B cell (primary cell): Measurements from ENCODE around the gene SLC24A1. TPM values are rescaled to one million over a fixed set of nuclear protein-coding genes. Genes with fewer than 3 reads are reported as not detected.

Experiments
- ATAC-seq: fragments of 200-7000 bp; cut with Tn5 transposase; one replicate; pipeline ENCODE4 v1.10.0; 2021; ENCODE audit warnings: low read depth, mild to moderate bottlenecking, moderate number of reproducible peaks, moderate library complexity
- CTCF ChIA-PET: fragments of 350-600 bp; sonication (Branson Sonifier 250); formaldehyde crosslinking; loops from one replicate; lab custom pipeline; 2021; ENCODE audit warnings: antibody characterized with exemption, inconsistent platforms; lab: Charles Lee
- POLR2A ChIA-PET: fragments of 350-600 bp; sonication (Branson Sonifier 250); formaldehyde crosslinking; loops from one replicate; lab custom pipeline; 2021; ENCODE audit warnings: antibody characterized with exemption; lab: Charles Lee
- DNase-seq: peaks from one replicate; pipeline ENCODE4 v3.0.0; 2013
- H2AFZ ChIP-seq: 2 replicates; pipeline ENCODE4 v1.6.1; 2012; ENCODE audit warnings: mild to moderate bottlenecking, low read depth, low read length; ENCODE audit not compliant: insufficient read depth, poor library complexity, severe bottlenecking
- H3K27ac ChIP-seq, 2 donors: 1 replicate in 1 of 2; 2 replicates in 1 of 2; pipeline ENCODE4 v1.5.1; 2012 to 2013; ENCODE audit warnings: low read length in 2 of 2, mild to moderate bottlenecking in 2 of 2, moderate library complexity in 1 of 2
- H3K27me3 ChIP-seq, 4 experiments: fragments of 200-600 bp in 1 of 4; sonication (generic) in 1 of 4; replicated peaks in 1 of 4; 1 replicate in 2 of 4; 2 replicates in 2 of 4; pipeline versions ENCODE4 v1.6.1 to v1.7.0; 2013 to 2016; ENCODE audit warnings: low read length in 3 of 4, mild to moderate bottlenecking in 2 of 4, mixed read lengths in 1 of 4, moderate library complexity in 1 of 4; ENCODE audit not compliant: insufficient read depth in 4 of 4, control insufficient read depth in 3 of 4; ENCODE audit errors: control extremely low read depth in 1 of 4
- H3K36me3 ChIP-seq, 2 experiments: replicated peaks in 1 of 2; 1 replicate in 1 of 2; 2 replicates in 1 of 2; pipeline versions ENCODE4 v1.6.1 to v1.7.1; 2013; ENCODE audit warnings: low read length in 1 of 2; ENCODE audit not compliant: insufficient read depth in 2 of 2, control insufficient read depth in 1 of 2; ENCODE audit errors: control extremely low read depth in 1 of 2, extremely low read depth in 1 of 2
- H3K4me1 ChIP-seq, 2 donors: fragments of 200-600 bp in 1 of 2; sonication (generic) in 1 of 2; 1 replicate in 1 of 2; 2 replicates in 1 of 2; pipeline versions ENCODE4 v1.5.1 to v1.6.1; 2013 to 2017; ENCODE audit warnings: low read length in 2 of 2; ENCODE audit not compliant: control insufficient read depth in 2 of 2, insufficient read depth in 2 of 2
- H3K4me2 ChIP-seq: replicated peaks from 2 replicates; pipeline ENCODE3; 2012; ENCODE audit warnings: mild to moderate bottlenecking, low read depth, low read length; ENCODE audit not compliant: poor library complexity, severe bottlenecking
- H3K4me3 ChIP-seq, 5 experiments: fragments of 200-600 bp in 1 of 5; sonication (generic) in 1 of 5; 1 replicate in 3 of 5; 2 replicates in 2 of 5; pipeline versions ENCODE4 v1.5.1 to v1.7.0; 2011 to 2016; ENCODE audit warnings: low read length in 4 of 5, mild to moderate bottlenecking in 4 of 5, low read depth in 2 of 5, control low read depth in 1 of 5, moderate library complexity in 1 of 5; ENCODE audit not compliant: insufficient read depth in 1 of 5; ENCODE audit errors: control extremely low read depth in 1 of 5, extremely low read depth in 1 of 5
- H3K79me2 ChIP-seq: fragments of 200-600 bp; sonication (generic); one replicate; pipeline ENCODE4 v1.6.0; 2016; ENCODE audit warnings: low read length; ENCODE audit not compliant: control insufficient read depth, insufficient read depth
- H3K9ac ChIP-seq: fragments of 200-600 bp; sonication (generic); 2 replicates; pipeline ENCODE4 v1.6.1; 2017; ENCODE audit warnings: mild to moderate bottlenecking, low read length, moderate library complexity
- H3K9me3 ChIP-seq, 3 donors: one replicate each; pipeline versions ENCODE4 v1.6.1 to v1.7.1; 2013; ENCODE audit warnings: low read length in 2 of 3; ENCODE audit not compliant: control insufficient read depth in 2 of 3, insufficient read depth in 1 of 3; ENCODE audit errors: control extremely low read depth in 1 of 3
- H4K20me1 ChIP-seq: 2 replicates; pipeline ENCODE4 v1.6.0; 2012; ENCODE audit warnings: mild to moderate bottlenecking, low read length; ENCODE audit not compliant: insufficient read depth, control insufficient read depth, poor library complexity, severe bottlenecking
- H3K27ac Mint-ChIP-seq: one replicate; pipeline ENCODE4 v1.8.0; 2021; ENCODE audit warnings: mixed read lengths
- H3K27me3 Mint-ChIP-seq: one replicate; pipeline ENCODE4 v1.8.0; 2021; ENCODE audit warnings: mixed read lengths
- H3K4me1 Mint-ChIP-seq: one replicate; pipeline ENCODE4 v1.8.0; 2021; ENCODE audit warnings: mixed read lengths
- H3K4me3 Mint-ChIP-seq: one replicate; pipeline ENCODE4 v1.8.0; 2021; ENCODE audit warnings: mixed read lengths
- H3K9me3 Mint-ChIP-seq: one replicate; pipeline ENCODE4 v1.8.0; 2022; ENCODE audit warnings: mixed read lengths; ENCODE audit not compliant: insufficient read depth
- CTCF ChIP-seq: fragments of 200-600 bp; IDR thresholded peaks from one replicate; pipeline ENCODE4 v1.8.0; 2022; ENCODE audit warnings: antibody characterized with exemption, mild to moderate bottlenecking
- EZH2 ChIP-seq: IDR thresholded peaks from 2 replicates; pipeline ENCODE4 v1.6.1; 2012; ENCODE audit warnings: borderline replicate concordance, low read depth, mild to moderate bottlenecking, moderate library complexity, low read length; ENCODE audit not compliant: insufficient read depth, poor library complexity, severe bottlenecking
- WGBS: methylation state at CpG from one replicate; pipeline ENCODE4 v1.1.5; 2013; ENCODE audit warnings: missing lambda C conversion rate; ENCODE audit not compliant: insufficient coverage; 5-methylcytosine and 5-hydroxymethylcytosine counted together
- intact Hi-C: fragments of 100-400 bp; cut with micrococcal nuclease; formaldehyde crosslinking; loops from one replicate; pipeline ENCODE4 v1.10.0; 2022
- polyA plus RNA-seq: library from polyadenylated mRNA; depleted of rRNA; stranded (reverse); fragments of >200 nt; gene quantifications from 2 replicates; pipeline ENCODE4 v1.2.3, GENCODE V29; 2012
- small RNA-seq: library from RNA; depleted of rRNA; stranded (forward); fragments of <200 nt; gene quantifications from one replicate; pipeline ENCODE3, GENCODE V24; 2012; ENCODE audit warnings: low replicate concordance, low read depth; ENCODE audit not compliant: insufficient read length
- total RNA-seq, 2 donors: library from RNA; stranded (reverse); fragments of 120-200 nt in 1 of 2; gene quantifications; 1 replicate in 1 of 2; 2 replicates in 1 of 2; pipeline versions ENCODE4 v1.2.3 to v1.2.4, GENCODE V29; 2013 to 2022

SLC24A1 gene
- total and polyA plus RNA-seq, 2 donors (not counting 1 experiment from before 2014, with no cell fraction given) = 1.7 to 6.7 TPM

DNA sequence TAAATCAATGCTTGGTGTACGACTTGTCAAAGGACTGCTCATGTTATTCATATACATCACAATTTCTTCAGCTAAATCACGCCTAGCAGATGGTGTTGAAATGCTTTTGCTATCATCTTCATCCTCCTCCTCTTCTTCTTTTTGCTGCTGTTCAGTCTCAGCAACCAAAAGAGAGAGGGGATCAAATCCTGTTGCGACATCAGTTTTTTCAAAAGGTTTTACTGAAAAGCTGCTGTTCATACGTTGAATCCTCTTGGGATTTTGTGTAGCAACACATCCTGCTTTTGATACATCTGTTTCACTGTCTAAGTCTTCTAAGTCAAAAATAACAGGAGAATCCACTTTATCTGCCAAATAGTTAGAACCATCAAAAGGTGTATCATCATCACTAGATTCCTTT is 69.0 kb downstream of the SLC24A1 start:
- no peak for TF ChIP-seq CTCF
- TF ChIP-seq EZH2 = no peak
- H3K4me2 ChIP-seq = no peak overlapping the region
- CTCF ChIA-PET = no interaction called here
- peaks cover 0 to 5% (median 2%) of the 10 kb centered on the region in 3 donors for H3K9me3 ChIP-seq
- no peaks in the 10 kb centered on the region for H3K4me1 Mint-ChIP-seq
- POLR2A ChIA-PET = no interaction called here
- no peak for DNase-seq
- H2AFZ ChIP-seq = no peak overlapping the region
- H3K36me3 ChIP-seq = peaks cover 19 to 64% of the 10 kb centered on the region in 2 experiments
- peaks cover 3% of the 10 kb centered on the region for H3K9me3 Mint-ChIP-seq
- H3K79me2 ChIP-seq = no peaks in the 10 kb centered on the region
- H3K9ac ChIP-seq = no peak overlapping the region
- no peaks in the 10 kb centered on the region for H3K27me3 Mint-ChIP-seq
- ATAC-seq = no peak
- no peak overlapping the region for H3K27ac ChIP-seq
- 51% methylated on average over 2 of the region's 4 CpGs for WGBS
- H3K4me3 ChIP-seq = no peak overlapping the region
- H3K27ac Mint-ChIP-seq = no peak overlapping the region
- intact Hi-C loops = no loop called here
- no peaks in the 10 kb centered on the region for H3K27me3 ChIP-seq
- H3K4me3 Mint-ChIP-seq = no peak overlapping the region
- H3K4me1 ChIP-seq = no peaks in the 10 kb centered on the region
- H4K20me1 ChIP-seq = no peaks in the 10 kb centered on the region

DNA sequence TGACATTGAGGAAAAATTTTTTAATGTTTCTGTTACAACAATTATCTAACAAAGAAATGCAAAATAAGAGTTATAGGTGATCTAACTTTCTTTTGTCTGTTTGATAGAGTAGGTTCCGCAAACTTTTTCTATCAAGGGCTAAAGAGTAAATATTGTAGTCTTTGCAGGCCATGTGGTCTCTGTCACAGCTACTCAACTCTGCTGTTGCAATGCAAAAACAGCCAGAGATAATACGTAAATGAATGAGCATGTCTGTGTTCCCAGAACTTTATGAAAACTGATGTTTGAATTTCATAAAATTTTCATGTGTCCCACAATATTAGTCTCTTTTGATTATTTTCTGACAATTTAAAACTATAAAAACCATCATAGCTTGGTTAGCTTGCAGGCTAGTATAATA is 73.3 kb downstream of the SLC24A1 start:
- peaks cover 10 to 71% of the 10 kb centered on the region in 2 experiments for H3K36me3 ChIP-seq
- no peak overlapping the region for H3K4me2 ChIP-seq
- no peaks in the 10 kb centered on the region for H3K9me3 Mint-ChIP-seq
- ChIA-PET CTCF (no interaction called here), POLR2A (no interaction called here)
- H3K79me2 ChIP-seq = no peaks in the 10 kb centered on the region
- intact Hi-C loops = no loop called here
- no peak overlapping the region for H3K4me3 ChIP-seq
- no peak overlapping the region for H3K4me3 Mint-ChIP-seq
- H4K20me1 ChIP-seq = no peaks in the 10 kb centered on the region
- H3K27me3 ChIP-seq = no peaks in the 10 kb centered on the region
- no peaks in the 10 kb centered on the region for H3K27me3 Mint-ChIP-seq
- no peak overlapping the region for H3K27ac Mint-ChIP-seq
- no peaks in the 10 kb centered on the region for H3K9me3 ChIP-seq
- WGBS = no CpG with 5 or more reads among the region's 2 CpGs
- H2AFZ ChIP-seq = no peak overlapping the region
- H3K27ac ChIP-seq = no peak overlapping the region
- no peak for DNase-seq
- TF ChIP-seq CTCF (no peak), EZH2 (no peak)
- no peak overlapping the region for H3K9ac ChIP-seq
- H3K4me1 Mint-ChIP-seq = no peaks in the 10 kb centered on the region
- H3K4me1 ChIP-seq = no peaks in the 10 kb centered on the region
- ATAC-seq = no peak

Small RNAs within 50 kb of the gene (small RNA-seq; reads per million reads assigned to genes)
- gene SNORD13E = not detected

Other genes with a start within 250 kb of the SLC24A1 start
- gene IGDCC3, start 243.9 kb upstream of the SLC24A1 start, total RNA-seq = not detected in 2 replicates
- not detected in 2 replicates for gene IGDCC3, start 243.9 kb upstream of the SLC24A1 start, polyA plus RNA-seq
- gene IGDCC4, start 199.0 kb upstream of the SLC24A1 start, total RNA-seq = not detected in 2 replicates
- 0.09 TPM in 1 of 2 replicates, not detected in the other for gene IGDCC4, start 199.0 kb upstream of the SLC24A1 start, polyA plus RNA-seq
- gene DPP8, start 104.2 kb upstream of the SLC24A1 start, total RNA-seq = 65.2 and 73.7 TPM in 2 replicates
- 17.1 and 28.3 TPM in 2 replicates for gene DPP8, start 104.2 kb upstream of the SLC24A1 start, polyA plus RNA-seq
- 18.8 and 19.3 TPM in 2 replicates for gene HACD3, start 91.5 kb upstream of the SLC24A1 start, total RNA-seq
- 4.5 and 5.7 TPM in 2 replicates for gene HACD3, start 91.5 kb upstream of the SLC24A1 start, polyA plus RNA-seq
- 37.8 and 39.0 TPM in 2 replicates for gene INTS14, start 10.8 kb upstream of the SLC24A1 start, total RNA-seq
- gene INTS14, start 10.8 kb upstream of the SLC24A1 start, polyA plus RNA-seq = 19.3 and 25.0 TPM in 2 replicates
- gene DENND4A, start 170.4 kb downstream of the SLC24A1 start, total RNA-seq = 103 and 114 TPM in 2 replicates
- 24.4 and 31.2 TPM in 2 replicates for gene DENND4A, start 170.4 kb downstream of the SLC24A1 start, polyA plus RNA-seq
- gene RAB11A, start 247.6 kb downstream of the SLC24A1 start, total RNA-seq = 80.1 and 83.2 TPM in 2 replicates
- gene RAB11A, start 247.6 kb downstream of the SLC24A1 start, polyA plus RNA-seq = 116 and 126 TPM in 2 replicates